Suprapubic skin (tissue), 4 donors: ENCODE measurements around the gene TARBP1. TPM values are rescaled to one million over a fixed set of nuclear protein-coding genes. Genes with fewer than 3 reads are reported as not detected.

ENCODE experiments used
- DNase-seq, 2 donors: peaks; one replicate each; pipeline ENCODE4 v3.0.0-alpha.2; 2019; ENCODE audit warnings: low spot score in 2 of 2
- H3K27ac ChIP-seq: fragments of 200-600 bp; sonication (generic); one replicate; pipeline ENCODE4 v1.5.1; 2019
- H3K27me3 ChIP-seq: fragments of 200-600 bp; sonication (generic); one replicate; pipeline ENCODE4 v1.5.1; 2019
- H3K36me3 ChIP-seq: fragments of 200-600 bp; sonication (generic); one replicate; pipeline ENCODE4 v1.5.1; 2019
- H3K4me1 ChIP-seq: fragments of 200-600 bp; sonication (generic); one replicate; pipeline ENCODE4 v1.5.1; 2019
- H3K4me3 ChIP-seq: fragments of 200-600 bp; sonication (generic); one replicate; pipeline ENCODE4 v1.5.1; 2019; ENCODE audit warnings: mild to moderate bottlenecking
- H3K9me3 ChIP-seq: fragments of 200-600 bp; sonication (generic); one replicate; pipeline ENCODE4 v1.5.1; 2019
- CTCF ChIP-seq, 2 donors: fragments of 200-600 bp in 1 of 2; fragments of 450-650 bp in 1 of 2; sonication (generic) in 1 of 2; IDR thresholded peaks; one replicate each; pipeline ENCODE4 v1.5.1; 2016 to 2019; ENCODE audit warnings: antibody characterized with exemption in 2 of 2, mild to moderate bottlenecking in 1 of 2, moderate library complexity in 1 of 2
- EP300 ChIP-seq: sonication (generic); formaldehyde crosslinking; IDR thresholded peaks from one replicate; pipeline ENCODE4 v1.6.1; 2017; ENCODE audit warnings: antibody characterized with exemption
- POLR2A ChIP-seq, 2 donors: fragments of 450-650 bp; IDR thresholded peaks; one replicate each; pipeline ENCODE4 v1.6.1; 2017; ENCODE audit warnings: antibody characterized with exemption in 2 of 2, mild to moderate bottlenecking in 2 of 2, moderate library complexity in 2 of 2
- POLR2AphosphoS5 ChIP-seq, 3 donors: sonication (generic); formaldehyde crosslinking; IDR thresholded peaks; one replicate each; pipeline ENCODE4 v1.6.1; 2017; ENCODE audit warnings: antibody characterized with exemption in 3 of 3
- WGBS: methylation state at CpG from one replicate; pipeline ENCODE4 v1.1.5; 2018; 5-methylcytosine and 5-hydroxymethylcytosine counted together
- total RNA-seq, 4 donors: library from RNA; depleted of rRNA; stranded (reverse); fragments of >200 nt; gene quantifications; one replicate each; pipeline ENCODE4 v1.1.0, GENCODE V29; 2016

TARBP1 gene
- total RNA-seq, 4 donors from 2014 or later = 21.1 to 78.2 (median 23.5) TPM

- H3K9me3 ChIP-seq = no peaks in the 10 kb centered on the region
- no peak overlapping the region for H3K4me3 ChIP-seq
- H3K4me1 ChIP-seq = peaks cover 14% of the 10 kb centered on the region
- 86% methylated on average over 3 of the region's 3 CpGs for WGBS
- TF ChIP-seq EP300 = no peak
- TF ChIP-seq POLR2A (IDR thresholded peaks at IDR 0.05) = no peak
- no peak for TF ChIP-seq CTCF (IDR thresholded peaks at IDR 0.05)
- no peak for TF ChIP-seq POLR2AphosphoS5 (IDR thresholded peaks at IDR 0.05)
- no peak for DNase-seq
- no peaks in the 10 kb centered on the region for H3K36me3 ChIP-seq
- no peaks in the 10 kb centered on the region for H3K27me3 ChIP-seq
- no peak overlapping the region for H3K27ac ChIP-seq
These were observed 5.2 kb upstream of the TARBP1 start for GRCh38 chr1:234484218-234484617.

- H3K27me3 ChIP-seq = no peaks in the 10 kb centered on the region
- H3K9me3 ChIP-seq = no peaks in the 10 kb centered on the region
- TF ChIP-seq POLR2AphosphoS5 (IDR thresholded peaks at IDR 0.05) = no peak
- no peak for TF ChIP-seq POLR2A (IDR thresholded peaks at IDR 0.05)
- TF ChIP-seq EP300 = no peak
- TF ChIP-seq CTCF (IDR thresholded peaks at IDR 0.05) = no peak
- no peak overlapping the region for H3K27ac ChIP-seq
- WGBS = 85% methylated on average over 5 of the region's 5 CpGs
- H3K4me1 ChIP-seq = peaks cover 16% of the 10 kb centered on the region
- no peaks in the 10 kb centered on the region for H3K36me3 ChIP-seq
- DNase-seq = no peak
- no peak overlapping the region for H3K4me3 ChIP-seq
These were observed 2.8 kb upstream of the TARBP1 start for GRCh38 chr1:234481771-234482170.

GRCh38 chr1:234479866-234480265 lies 887 bp upstream of the TARBP1 start:
- no peak overlapping the region for H3K4me3 ChIP-seq
- no peaks in the 10 kb centered on the region for H3K9me3 ChIP-seq
- no peaks in the 10 kb centered on the region for H3K36me3 ChIP-seq
- TF ChIP-seq EP300 (no peak), POLR2AphosphoS5 (IDR thresholded peaks at IDR 0.05) (no peak), CTCF (IDR thresholded peaks at IDR 0.05) (no peak), POLR2A (IDR thresholded peaks at IDR 0.05) (no peak)
- WGBS = 75% methylated on average over 2 of the region's 2 CpGs
- no peak for DNase-seq
- peaks cover 16% of the 10 kb centered on the region for H3K4me1 ChIP-seq
- no peaks in the 10 kb centered on the region for H3K27me3 ChIP-seq
- no peak overlapping the region for H3K27ac ChIP-seq

- Histone ChIP-seq H3K4me3 (peak overlapping the region; percentile 86), H3K36me3 (no peaks in the 10 kb centered on the region), H3K4me1 (peaks cover 16% of the 10 kb centered on the region), H3K27ac (peak overlapping the region; percentile 98), H3K27me3 (no peaks in the 10 kb centered on the region), H3K9me3 (no peaks in the 10 kb centered on the region)
- 18% methylated on average over 5 of the region's 5 CpGs for WGBS
- DNase-seq = no peak
- TF ChIP-seq POLR2A (IDR thresholded peaks at IDR 0.05) (no peak), POLR2AphosphoS5 (IDR thresholded peaks at IDR 0.05) (no peak), EP300 (no peak), CTCF (IDR thresholded peaks at IDR 0.05) (no peak)
These were observed 256 bp upstream of the TARBP1 start for GRCh38 chr1:234479310-234479559.

- no peak for DNase-seq
- under 1% methylated on average over 37 of the region's 43 CpGs for WGBS
- TF ChIP-seq CTCF (IDR thresholded peaks at IDR 0.05) (no peak), EP300 (no peak), POLR2A (IDR thresholded peaks at IDR 0.05) (peak in 1 of 2 donors; percentile 24), POLR2AphosphoS5 (IDR thresholded peaks at IDR 0.05) (no peak)
These were observed 863 bp downstream of the TARBP1 start for GRCh38 chr1:234478152-234478480.

More at GRCh38 chr1:234478152-234478480, 863 bp downstream of the TARBP1 start:
- Histone ChIP-seq H3K27ac (peak overlapping the region; percentile 98), H3K4me3 (peak overlapping the region; percentile 86), H3K27me3 (no peaks in the 10 kb centered on the region), H3K36me3 (no peaks in the 10 kb centered on the region), H3K4me1 (peaks cover 16% of the 10 kb centered on the region), H3K9me3 (no peaks in the 10 kb centered on the region)
